HepG2 (cell line): ENCODE data around the gene OR52I1. TPM values are rescaled to one million over a fixed set of nuclear protein-coding genes. Genes with fewer than 3 reads are reported as not detected.
A peak's percentile ranks its signal among the peaks of the same experiment; 100 is the strongest.

Source experiments
- ATAC-seq: fragments of 200-7000 bp; cut with Tn5 transposase; 3 replicates; pipeline ENCODE4 v1.9.1; 2020; ENCODE audit warnings: mild to moderate bottlenecking, moderate library complexity
- BruUV-seq: library from RNA; stranded (reverse); fragments of 400-500 nt; replicated peaks from 2 replicates; lab custom pipeline; 2021; lab: Mats Ljungman, UMichigan
- CTCF ChIA-PET: fragments of 300-600 bp; formaldehyde crosslinking; extraction: SDS; loops from one replicate; lab custom pipeline; 2021; ENCODE audit warnings: low total read pairs, inconsistent platforms, low intra/inter-chr PET ratio; lab: Yijun Ruan, JAX
- POLR2A ChIA-PET: fragments of 350-600 bp; sonication (Branson Sonifier 250); formaldehyde crosslinking; loops from one replicate; lab custom pipeline; 2020; ENCODE audit warnings: antibody characterized with exemption, inconsistent platforms; lab: Yijun Ruan, JAX
- DNase-seq: peaks from one replicate; pipeline ENCODE4 v3.0.0-alpha.2; 2015; ENCODE audit warnings: low spot score
- FAIRE-seq: peaks from 3 replicates; lab custom pipeline; 2011; peaks lifted over from hg19 to GRCh38; lab: Jason Lieb, UNC
- H2AFZ ChIP-seq: one replicate; pipeline ENCODE4 v1.6.1; 2011; ENCODE audit warnings: low read length, inconsistent platforms
- H3K27ac ChIP-seq: fragments of 300-600 bp; 3 replicates; pipeline ENCODE4 v1.8.0; 2011; ENCODE audit warnings: mixed run types, mild to moderate bottlenecking, mixed read lengths, low read length, inconsistent platforms; ENCODE audit not compliant: insufficient read depth; ENCODE audit errors: extremely low read length
- H3K27me3 ChIP-seq, 2 experiments: fragments of 200-600 bp in 1 of 2; 2 replicates in 1 of 2; 3 replicates in 1 of 2; pipeline versions ENCODE4 v1.6.0 to v1.8.0; 2011; ENCODE audit warnings: low read length in 2 of 2, mild to moderate bottlenecking in 2 of 2, moderate library complexity in 2 of 2, inconsistent platforms in 1 of 2; ENCODE audit not compliant: insufficient read depth in 2 of 2, control insufficient read depth in 1 of 2
- H3K36me3 ChIP-seq, 2 experiments: fragments of 200-600 bp in 1 of 2; replicated peaks in 1 of 2; 2 replicates in 1 of 2; 3 replicates in 1 of 2; pipeline versions ENCODE4 v1.5.1 to v1.8.0; 2011; ENCODE audit warnings: low read length in 2 of 2, inconsistent platforms in 1 of 2; ENCODE audit not compliant: insufficient read depth in 2 of 2, control insufficient read depth in 1 of 2
- H3K4me1 ChIP-seq: 2 replicates; pipeline ENCODE4 v1.5.1; 2012; ENCODE audit warnings: low read length, inconsistent platforms; ENCODE audit not compliant: insufficient read depth
- H3K4me2 ChIP-seq: 2 replicates; pipeline ENCODE4 v1.6.0; 2011; ENCODE audit warnings: low read depth, low read length, inconsistent platforms
- H3K4me3 ChIP-seq, 3 experiments: fragments of 200-600 bp in 1 of 3; sonication (generic), shearing (Covaris generic) in 1 of 3; replicated peaks in 1 of 3; 2 replicates each; pipeline ENCODE4 v1.5.1; 2011 to 2016; ENCODE audit warnings: low read length in 3 of 3, inconsistent platforms in 2 of 3, low read depth in 2 of 3, mild to moderate bottlenecking in 2 of 3, control low read depth in 1 of 3, mixed read lengths in 1 of 3; ENCODE audit not compliant: insufficient read depth in 1 of 3
- H3K79me2 ChIP-seq: one replicate; pipeline ENCODE4 v1.6.1; 2011; ENCODE audit warnings: low read length, inconsistent platforms; ENCODE audit not compliant: insufficient read depth
- H3K9ac ChIP-seq: 2 replicates; pipeline ENCODE4 v1.6.0; 2011; ENCODE audit warnings: mild to moderate bottlenecking, low read depth, low read length, inconsistent platforms; ENCODE audit not compliant: insufficient read depth
- H3K9me3 ChIP-seq: 2 replicates; pipeline ENCODE4 v1.5.1; 2012; ENCODE audit warnings: mild to moderate bottlenecking, low read length
- H4K20me1 ChIP-seq: 2 replicates; pipeline ENCODE4 v1.6.0; 2011; ENCODE audit warnings: inconsistent platforms, mild to moderate bottlenecking, low read length, moderate library complexity; ENCODE audit not compliant: insufficient read depth
- JARID2 ChIP-seq: sonication (generic); formaldehyde crosslinking; IDR thresholded peaks from 2 replicates; pipeline ENCODE4 v1.8.1; 2023; ENCODE audit warnings: missing genetic modification reagents, inconsistent platforms; ENCODE audit not compliant: insufficient replicate concordance
- KDM1A ChIP-seq: IDR thresholded peaks from 2 replicates; pipeline ENCODE4 v1.6.1; 2016; ENCODE audit warnings: missing compliant biosample characterization
- MAFF ChIP-seq: IDR thresholded peaks from 2 replicates; pipeline ENCODE4 v1.6.1; 2011; ENCODE audit warnings: low read depth, low read length, improper control_type of control experiment
- MAFK ChIP-seq, 2 experiments: IDR thresholded peaks in 1 of 2; conservative IDR thresholded peaks in 1 of 2; 2 replicates each; pipeline ENCODE4 v1.6.1; 2011; ENCODE audit warnings: improper control_type of control experiment in 2 of 2, low read length in 2 of 2
- NCOR1 ChIP-seq: fragments of 200-600 bp; sonication (generic); IDR thresholded peaks from 2 replicates; pipeline ENCODE4 v1.7.0; 2017; ENCODE audit warnings: antibody characterized with exemption, low read length, borderline replicate concordance
- TAF1 ChIP-seq: sonication (generic); formaldehyde crosslinking; IDR thresholded peaks from 2 replicates; pipeline ENCODE4 v1.4.0; 2020; ENCODE audit warnings: missing genetic modification reagents
- TOE1 ChIP-seq: sonication (generic); formaldehyde crosslinking; IDR thresholded peaks from 2 replicates; pipeline ENCODE4 v1.4.0; 2020; ENCODE audit warnings: mild to moderate bottlenecking, missing genetic modification reagents
- U2AF1 ChIP-seq: fragments of 200-400 bp; formaldehyde crosslinking; optimal IDR thresholded peaks from 2 replicates; pipeline ENCODE3; 2017; ENCODE audit warnings: mild to moderate bottlenecking, low read depth, low read length
- ZNF264 ChIP-seq: sonication (generic); formaldehyde crosslinking; IDR thresholded peaks from 2 replicates; pipeline ENCODE4 v1.4.0; 2020; ENCODE audit warnings: missing genetic modification reagents
- ZNF317 ChIP-seq: sonication (generic); formaldehyde crosslinking; IDR thresholded peaks from 2 replicates; pipeline ENCODE4 v1.5.0; 2020; ENCODE audit warnings: mild to moderate bottlenecking, missing genetic modification reagents
- ZNF343 ChIP-seq: sonication (generic); formaldehyde crosslinking; IDR thresholded peaks from 2 replicates; pipeline ENCODE4 v1.4.0; 2020; ENCODE audit warnings: mild to moderate bottlenecking, missing genetic modification reagents
- ZNF691 ChIP-seq: sonication (generic); formaldehyde crosslinking; IDR thresholded peaks from 2 replicates; pipeline ENCODE4 v1.4.0; 2020; ENCODE audit warnings: missing genetic modification reagents, low read depth, mild to moderate bottlenecking, borderline replicate concordance
- WGBS: methylation state at CpG from one replicate; pipeline ENCODE4 v1.1.6; 2017; ENCODE audit warnings: low lambda C conversion rate; 5-methylcytosine and 5-hydroxymethylcytosine counted together
- in situ Hi-C: cut with HindIII; loops from 2 replicates; pipeline ENCODE4 v1.10.0; 2017; ENCODE audit warnings: low pct_unique_long_range_greater_than_20kb; ENCODE audit not compliant: extremely low pct_ligation_motif_present
- intact Hi-C: fragments of 100-400 bp; cut with micrococcal nuclease; formaldehyde crosslinking; loops from one replicate; pipeline ENCODE4 v1.10.0; 2022; ENCODE audit not compliant: unreplicated experiment
- polyA plus RNA-seq, 8 experiments: library from polyadenylated mRNA; depleted of rRNA in 3 of 8; stranded (reverse) in 7 of 8; unstranded in 1 of 8; fragments of >200 nt; fragmentation: Illumina TruSeq in 4 of 8; extraction: Trizol in 4 of 8; gene quantifications; 2 replicates each; pipeline versions ENCODE4 v1.2.1 to v1.2.3, GENCODE V29; 2011 to 2016; ENCODE audit warnings: low read depth in 4 of 8, missing spikeins in 1 of 8, mixed read lengths in 1 of 8; ENCODE audit not compliant: insufficient read depth in 1 of 8
- total RNA-seq, 5 experiments: library from RNA; depleted of rRNA; stranded (reverse); fragments of >200 nt; fragmentation: Illumina TruSeq; extraction: Trizol; gene quantifications; 2 replicates each; pipeline ENCODE4 v1.2.3, GENCODE V29; 2016; ENCODE audit warnings: low read depth in 1 of 5

OR52I1 gene
- total and polyA plus RNA-seq, 2 of the 13 experiments (the other 11 are each of a cell fraction or from before 2014, with no cell fraction given): not detected

DNA sequence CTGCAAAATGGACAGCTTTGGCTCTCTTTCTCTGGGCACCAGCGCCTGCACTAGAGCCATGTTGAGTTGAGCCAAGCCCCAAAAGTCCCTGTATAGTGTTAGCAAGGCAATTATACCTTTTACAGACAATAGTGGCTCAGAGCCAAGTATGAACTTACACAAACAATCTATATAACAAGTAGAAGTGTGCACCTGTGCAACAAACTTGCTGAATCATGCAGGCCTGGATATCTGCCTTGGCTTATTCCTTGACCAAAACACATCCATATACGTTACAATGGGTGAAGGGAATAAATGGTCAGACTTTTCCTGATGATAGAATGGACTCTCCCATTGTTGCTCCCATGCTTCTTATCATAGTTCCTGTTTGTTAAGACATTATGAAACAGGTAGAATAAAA is 16.1 kb upstream of the OR52I1 start (continued):
- no peak for TF ChIP-seq JARID2 (CRISPR knock-in tag)
- TF ChIP-seq ZNF343: no peak
- TF ChIP-seq, all 625 proteins: peak for 0

- no peak overlapping the region for H2AFZ ChIP-seq
- H3K27ac ChIP-seq: no peak overlapping the region
- H3K9ac ChIP-seq: no peak overlapping the region
- H3K4me3 ChIP-seq: no peak overlapping the region
- no peak for TF ChIP-seq ZNF264
- TF ChIP-seq ZNF691 (CRISPR knock-in tag): no peak
- TF ChIP-seq KDM1A (CRISPR knock-in tag): no peak
- TF ChIP-seq U2AF1: no peak
- no peak for TF ChIP-seq TAF1 (CRISPR knock-in tag)
- peak; percentile 86 for TF ChIP-seq MAFF
- TF ChIP-seq TOE1: no peak
- no peak for TF ChIP-seq ZNF317 (CRISPR knock-in tag)
- peak; percentile 80 to 90 for TF ChIP-seq MAFK (conservative IDR thresholded peaks at IDR 0.05 in 1 of 2, IDR thresholded peaks at IDR 0.05 in 1 of 2; ENCODE audit: low read length in 2 of 2)
- TF ChIP-seq NCOR1: no peak
- no peak overlapping the region for H3K4me2 ChIP-seq
- H3K9me3 ChIP-seq: no peaks in the 10 kb centered on the region
- no TSS peak for BruUV-seq
- in situ Hi-C loops: no loop called here
- POLR2A ChIA-PET: no interaction called here
- no peaks in the 10 kb centered on the region for H3K79me2 ChIP-seq
- WGBS: 29% methylated on average over 6 of the region's 6 CpGs
- peaks cover 0 to 31% of the 10 kb centered on the region in 2 experiments; a peak in 3 of 5 replicates for H3K27me3 ChIP-seq
- FAIRE-seq (no peak), DNase-seq (no peak), ATAC-seq (no peak)
- intact Hi-C loops: no loop called here
- no peaks in the 10 kb centered on the region for H4K20me1 ChIP-seq
- no peaks in the 10 kb centered on the region for H3K4me1 ChIP-seq
- CTCF ChIA-PET: no interaction called here
- H3K36me3 ChIP-seq: no peaks in the 10 kb centered on the region
Observed at GRCh38 chr11:4578624-4579023, 15.2 kb upstream of the OR52I1 start.
